Lower leg skin (tissue), 4 donors: ENCODE results near the gene TRIP4. TPM values are rescaled to one million over a fixed set of nuclear protein-coding genes. Genes with fewer than 3 reads are reported as not detected.

Experiments used
- DNase-seq, 2 donors: peaks; one replicate each; pipeline ENCODE4 v3.0.0-alpha.2; 2019; ENCODE audit warnings: low spot score in 2 of 2
- H3K4me3 ChIP-seq: fragments of 200-600 bp; sonication (generic); 2 replicates; pipeline ENCODE4 v1.5.1; 2017; ENCODE audit warnings: mild to moderate bottlenecking, low read depth; ENCODE audit not compliant: poor library complexity, severe bottlenecking
- POLR2A ChIP-seq, 2 donors: fragments of 450-650 bp; IDR thresholded peaks; one replicate each; pipeline ENCODE4 v1.6.1; 2016 to 2017; ENCODE audit warnings: antibody characterized with exemption in 2 of 2, mild to moderate bottlenecking in 1 of 2, moderate library complexity in 1 of 2
- WGBS, 2 donors: methylation state at CpG; one replicate each; pipeline ENCODE4 v1.1.5; 2018; 5-methylcytosine and 5-hydroxymethylcytosine counted together
- intact Hi-C: fragments of 100-400 bp; cut with DNase I; formaldehyde crosslinking; loops from one replicate; pipeline ENCODE4 v1.15.0; 2023; ENCODE audit warnings: low total_unique reads
- total RNA-seq, 4 donors: library from RNA; depleted of rRNA; stranded (reverse); fragments of >200 nt; gene quantifications; one replicate each; pipeline ENCODE4 v1.1.0, GENCODE V29; 2016
- TF ChIP-seq, protein P1 (sequence below), 3 donors: fragments of 450-650 bp; IDR thresholded peaks; one replicate each; pipeline ENCODE4 v1.5.1; 2016; ENCODE audit warnings: antibody characterized with exemption in 3 of 3, mild to moderate bottlenecking in 3 of 3, moderate library complexity in 2 of 3

The TRIP4 gene
- total RNA-seq, 4 donors from 2014 or later, result 9.7 to 13.8 (median 13.1) TPM

DNA sequence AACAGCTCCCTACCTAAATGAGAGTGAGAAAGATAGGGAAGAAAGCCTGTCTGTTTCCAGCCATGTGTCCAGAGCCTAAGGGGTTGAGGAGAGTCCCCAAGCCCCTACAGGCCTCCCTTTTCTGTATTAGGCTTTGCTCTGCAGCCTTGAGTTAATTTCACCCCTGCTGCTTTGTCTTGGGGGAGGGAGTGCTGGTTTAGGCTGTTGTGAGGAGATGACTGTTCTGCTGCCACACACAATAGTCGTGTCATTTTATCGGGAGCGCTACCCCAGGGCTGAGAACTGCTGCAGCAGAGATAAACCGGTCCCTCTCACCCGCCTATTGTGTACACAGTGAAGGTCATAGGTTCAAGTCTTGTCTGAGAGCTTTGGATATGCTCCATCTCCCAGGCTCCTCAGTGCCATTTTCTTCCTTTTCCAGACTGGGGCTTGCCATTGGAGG is 74.1 kb downstream of the TRIP4 start:
- DNase-seq, result no peak
- intact Hi-C loops, result no loop called here
- WGBS, 2 donors, result 12 to 17% methylated on average over 5 of the region's 5 CpGs
- H3K4me3 ChIP-seq, result no peak overlapping the region
- TF ChIP-seq, protein P1, sequence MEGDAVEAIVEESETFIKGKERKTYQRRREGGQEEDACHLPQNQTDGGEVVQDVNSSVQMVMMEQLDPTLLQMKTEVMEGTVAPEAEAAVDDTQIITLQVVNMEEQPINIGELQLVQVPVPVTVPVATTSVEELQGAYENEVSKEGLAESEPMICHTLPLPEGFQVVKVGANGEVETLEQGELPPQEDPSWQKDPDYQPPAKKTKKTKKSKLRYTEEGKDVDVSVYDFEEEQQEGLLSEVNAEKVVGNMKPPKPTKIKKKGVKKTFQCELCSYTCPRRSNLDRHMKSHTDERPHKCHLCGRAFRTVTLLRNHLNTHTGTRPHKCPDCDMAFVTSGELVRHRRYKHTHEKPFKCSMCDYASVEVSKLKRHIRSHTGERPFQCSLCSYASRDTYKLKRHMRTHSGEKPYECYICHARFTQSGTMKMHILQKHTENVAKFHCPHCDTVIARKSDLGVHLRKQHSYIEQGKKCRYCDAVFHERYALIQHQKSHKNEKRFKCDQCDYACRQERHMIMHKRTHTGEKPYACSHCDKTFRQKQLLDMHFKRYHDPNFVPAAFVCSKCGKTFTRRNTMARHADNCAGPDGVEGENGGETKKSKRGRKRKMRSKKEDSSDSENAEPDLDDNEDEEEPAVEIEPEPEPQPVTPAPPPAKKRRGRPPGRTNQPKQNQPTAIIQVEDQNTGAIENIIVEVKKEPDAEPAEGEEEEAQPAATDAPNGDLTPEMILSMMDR (IDR thresholded peaks at IDR 0.05), result no peak
- TF ChIP-seq POLR2A (IDR thresholded peaks at IDR 0.05), result no peak

GRCh38 chr15:64462492-64462891 is 74.9 kb downstream of the TRIP4 start:
- TF ChIP-seq, protein P1 (IDR thresholded peaks at IDR 0.05), result no peak
- TF ChIP-seq POLR2A (IDR thresholded peaks at IDR 0.05), result no peak
- DNase-seq, result no peak
- intact Hi-C loops, result no loop called here
- H3K4me3 ChIP-seq, result no peak overlapping the region

- no peak for DNase-seq
- intact Hi-C loops, result no loop called here
- no peak for TF ChIP-seq POLR2A (IDR thresholded peaks at IDR 0.05)
- TF ChIP-seq, protein P1 (IDR thresholded peaks at IDR 0.05), result no peak
- 56 to 65% methylated on average over 3 of the region's 3 CpGs for WGBS, 2 donors
- no peak overlapping the region for H3K4me3 ChIP-seq
Measured at GRCh38 chr15:64464276-64465005, 76.8 kb downstream of the TRIP4 start.

- no peak overlapping the region for H3K4me3 ChIP-seq
- DNase-seq, result no peak
- intact Hi-C loops, result no loop called here
- WGBS, 2 donors, result 82 to 83% methylated on average over 4 of the region's 4 CpGs
- TF ChIP-seq, protein P1 (IDR thresholded peaks at IDR 0.05), result no peak
- no peak for TF ChIP-seq POLR2A (IDR thresholded peaks at IDR 0.05)
Measured at GRCh38 chr15:64466408-64467141, 78.9 kb downstream of the TRIP4 start.

DNA sequence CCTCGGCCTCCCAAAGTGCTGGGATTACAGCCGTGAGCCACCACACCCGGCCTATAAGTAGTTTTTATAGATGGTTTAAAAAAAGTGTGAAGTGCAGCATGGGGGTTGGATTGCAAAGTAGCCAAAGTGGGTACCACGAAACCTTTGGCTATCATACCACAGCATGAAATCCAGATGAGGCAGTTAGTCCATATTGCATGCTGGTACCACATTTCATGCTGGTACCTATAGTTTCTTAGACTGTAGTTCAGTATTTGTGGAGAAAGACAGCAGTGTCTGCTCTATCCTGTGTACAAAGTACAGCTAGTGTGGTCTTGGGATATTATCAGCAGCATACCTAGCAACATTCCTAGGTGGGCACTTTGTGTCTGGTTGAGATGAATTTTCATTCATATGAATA is 84.5 kb downstream of the TRIP4 start:
- TF ChIP-seq POLR2A (IDR thresholded peaks at IDR 0.05), result no peak
- TF ChIP-seq, protein P1 (IDR thresholded peaks at IDR 0.05), result no peak
- DNase-seq, result no peak
- WGBS, 2 donors, result 87 to 96% methylated on average over 4 of the region's 4 CpGs
- no peak overlapping the region for H3K4me3 ChIP-seq
- intact Hi-C loops, result no loop called here
